RWPE1 (cell line): ENCODE data around the gene STON1.

Source experiments
- CTCF ChIA-PET: fragments of 350-600 bp; sonication (Branson Sonifier 250); formaldehyde crosslinking; extraction: SDS; loops from one replicate; lab custom pipeline; 2021; lab: Yijun Ruan, JAX
- POLR2A ChIA-PET: fragments of 400-600 bp; formaldehyde crosslinking; extraction: SDS; loops from one replicate; lab custom pipeline; 2020; ENCODE audit warnings: antibody characterized with exemption; ENCODE audit not compliant: low non-redundant PET; lab: Yijun Ruan, JAX
- DNase-seq: peaks from one replicate; pipeline ENCODE4 v3.0.0; 2012; ENCODE audit warnings: low spot score
- H3K27ac ChIP-seq: fragments of 450-650 bp; 2 replicates; pipeline ENCODE4 v1.5.1; 2017
- CTCF ChIP-seq: fragments of 450-650 bp; conservative IDR thresholded peaks from 2 replicates; pipeline ENCODE4 v1.5.1; 2017; ENCODE audit warnings: low read depth, mild to moderate bottlenecking

STON1 gene

GRCh38 chr2:48525269-48525943, 4.5 kb upstream of the STON1 start:
- DNase-seq: no peak
- CTCF ChIA-PET: interaction anchor here (0.7 kb wide), 1 partner anchor 588 kb away, joined by 3 read pairs; no protein-coding TSS in a partner anchor
- POLR2A ChIA-PET: no interaction called here
- no peak for TF ChIP-seq CTCF
- H3K27ac ChIP-seq: no peak overlapping the region

DNA sequence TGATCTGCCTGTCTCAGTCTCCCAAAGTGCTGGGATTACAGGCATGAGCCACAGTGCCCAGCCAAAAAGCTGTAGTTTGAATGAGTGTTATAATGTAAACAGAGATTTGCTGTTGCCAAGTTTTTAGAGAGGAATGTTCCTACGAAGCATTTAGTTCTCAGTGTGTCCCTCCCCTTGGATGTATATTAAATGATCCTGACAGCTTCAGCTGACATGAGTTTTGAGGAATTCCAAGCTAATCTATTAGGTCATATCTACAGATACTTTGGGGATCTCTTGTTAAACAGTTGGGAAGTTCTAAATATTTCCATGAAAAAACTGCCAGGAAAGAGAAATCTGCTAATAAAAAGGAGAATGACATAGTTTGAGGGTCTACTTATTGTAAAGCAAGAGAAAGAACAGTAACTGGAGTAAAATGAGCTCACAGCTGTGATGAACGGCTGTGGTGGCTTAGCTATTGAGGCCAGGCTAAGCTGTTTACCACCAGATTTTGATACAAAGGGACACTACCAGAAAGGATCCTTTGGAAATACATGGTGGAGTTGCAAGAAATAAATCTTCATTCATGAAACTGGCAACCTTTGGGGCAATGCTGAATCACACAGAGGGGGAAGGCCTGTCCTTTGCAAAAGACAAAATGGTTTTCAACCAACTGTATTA, 2.6 kb upstream of the STON1 start:
- no peak for DNase-seq
- POLR2A ChIA-PET: no interaction called here
- CTCF ChIA-PET: interaction anchor here (0.7 kb wide), 1 partner anchor 1072 kb away, joined by 3 read pairs; no protein-coding TSS in a partner anchor
- H3K27ac ChIP-seq: no peak overlapping the region
- TF ChIP-seq CTCF: no peak

DNA sequence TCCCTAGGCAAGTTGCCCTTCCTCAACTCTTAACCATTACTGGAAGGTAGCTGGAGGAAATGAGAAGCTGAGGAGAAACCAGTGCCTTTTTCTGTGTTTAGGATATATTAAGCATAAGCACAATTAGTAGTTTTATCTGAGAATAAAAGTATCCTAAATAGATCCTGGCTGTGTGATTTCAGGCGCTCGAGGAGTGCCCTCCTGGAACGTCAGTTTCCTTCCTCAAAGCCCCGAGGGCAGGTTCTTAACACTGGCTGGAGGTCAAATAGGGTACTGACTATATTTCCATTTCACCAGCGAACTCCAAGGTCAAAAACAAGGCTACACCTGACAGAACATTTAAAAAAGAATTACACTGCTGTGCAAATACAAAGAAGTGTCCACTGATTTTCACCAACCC, 1.5 kb upstream of the STON1 start:
- CTCF ChIA-PET: no interaction called here
- no peak overlapping the region for H3K27ac ChIP-seq
- no peak for DNase-seq
- POLR2A ChIA-PET: no interaction called here
- no peak for TF ChIP-seq CTCF

GRCh38 chr2:48529194-48529593, 760 bp upstream of the STON1 start:
- POLR2A ChIA-PET: no interaction called here
- no peak for TF ChIP-seq CTCF
- H3K27ac ChIP-seq: no peak overlapping the region
- CTCF ChIA-PET: interaction anchor here (0.7 kb wide), 1 partner anchor 1507 kb away, joined by 3 read pairs; no protein-coding TSS in a partner anchor
- DNase-seq: no peak

- TF ChIP-seq CTCF: no peak
- DNase-seq: no peak
- ChIA-PET CTCF (interaction anchor here (0.7 kb wide), 1 partner anchor 1506 kb away, joined by 3 read pairs; no protein-coding TSS in a partner anchor), POLR2A (no interaction called here)
- H3K27ac ChIP-seq: peak overlapping the region; percentile 72; the same call in 1 of the 2 replicates
Measured at GRCh38 chr2:48529676-48530032, 300 bp upstream of the STON1 start.

DNA sequence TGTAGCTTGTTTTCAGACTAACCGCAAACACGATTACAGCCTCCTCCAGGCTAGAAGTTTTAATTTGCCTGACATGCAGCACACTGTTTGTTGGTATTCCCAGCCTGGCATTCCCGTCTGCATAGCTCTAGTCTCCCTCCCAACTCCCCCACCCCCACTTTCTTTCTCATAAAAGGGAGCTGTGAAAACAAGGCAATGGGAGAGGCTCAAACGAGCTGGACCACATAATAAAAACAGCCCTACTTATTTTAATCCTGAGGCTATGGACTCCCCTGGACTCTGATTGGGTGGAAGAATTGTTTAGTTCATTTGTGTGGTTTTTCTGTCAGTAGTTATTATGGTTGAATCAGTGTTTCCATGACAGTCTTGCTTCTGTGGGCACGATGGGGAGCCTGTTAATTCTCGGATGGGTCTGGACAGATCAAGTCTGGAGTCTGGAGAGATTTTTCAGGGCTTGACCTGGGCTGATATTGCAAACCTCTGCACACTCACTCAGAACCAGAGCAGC, 1.2 kb downstream of the STON1 start:
- ChIA-PET CTCF (interaction anchor here (0.5 to 0.6 kb wide), 2 partner anchors 8 to 58 kb away, joined by 3 to 4 read pairs; no protein-coding TSS in a partner anchor), POLR2A (no interaction called here)
- DNase-seq: peak; percentile 51
- peak overlapping the region; percentile 72 for H3K27ac ChIP-seq
- no peak for TF ChIP-seq CTCF
